ENCODE results near the gene AKT3.

The AKT3 gene

GRCh38 chr1:243731301-243731891 is 118.6 kb downstream of the AKT3 start:
- no peak for TF ChIP-seq CTCF (IDR thresholded peaks at IDR 0.05; ENCODE audit: insufficient read depth, low read depth, low read length, missing control alignments)
- DNase-seq (ENCODE audit: low read depth), result no peak
- H3K4me3 ChIP-seq (ENCODE audit: low read depth, low read length), result no peak overlapping the region

GRCh38 chr1:243730487-243731150 is 119.4 kb downstream of the AKT3 start:
- DNase-seq (ENCODE audit: low read depth), result no peak
- H3K4me3 ChIP-seq (ENCODE audit: low read depth, low read length), result no peak overlapping the region
- no peak for TF ChIP-seq CTCF (IDR thresholded peaks at IDR 0.05; ENCODE audit: insufficient read depth, low read depth, low read length, missing control alignments)

GRCh38 chr1:243729956-243730355 is 120.1 kb downstream of the AKT3 start:
- no peak for DNase-seq (ENCODE audit: low read depth)

GRCh38 chr1:243727503-243728203 is 122.4 kb downstream of the AKT3 start:
- no peak for TF ChIP-seq CTCF (IDR thresholded peaks at IDR 0.05; ENCODE audit: insufficient read depth, low read depth, low read length, missing control alignments)
- H3K4me3 ChIP-seq (ENCODE audit: low read depth, low read length), result peak overlapping the region; percentile 10; the same call in 1 of the 2 replicates
- DNase-seq (ENCODE audit: low read depth), result peak; percentile 71

More at GRCh38 chr1:243729956-243730355, 120.1 kb downstream of the AKT3 start:
- H3K4me3 ChIP-seq (ENCODE audit: low read depth, low read length), result no peak overlapping the region
- no peak for TF ChIP-seq CTCF (IDR thresholded peaks at IDR 0.05; ENCODE audit: insufficient read depth, low read depth, low read length, missing control alignments)

- H3K4me3 ChIP-seq (ENCODE audit: low read depth, low read length), result no peak overlapping the region
- TF ChIP-seq CTCF (IDR thresholded peaks at IDR 0.05; ENCODE audit: insufficient read depth, low read depth, low read length, missing control alignments), result no peak
Measured at GRCh38 chr1:243726806-243727502, 123.1 kb downstream of the AKT3 start.

GRCh38 chr1:243725846-243726245 is 124.2 kb downstream of the AKT3 start:
- H3K4me3 ChIP-seq (ENCODE audit: low read depth, low read length), result no peak overlapping the region
- no peak for TF ChIP-seq CTCF (IDR thresholded peaks at IDR 0.05; ENCODE audit: insufficient read depth, low read depth, low read length, missing control alignments)
- DNase-seq (ENCODE audit: low read depth), result no peak

More at GRCh38 chr1:243726806-243727502, 123.1 kb downstream of the AKT3 start:
- no peak for DNase-seq (ENCODE audit: low read depth)
